IPS-18c (cell line): ENCODE results near the gene ASPHD2.
"Not testable (repeated sequence)": the region's sequence is repeated elsewhere in the genome, so short reads cannot be mapped to it uniquely, and the experiment has no call there.

Experiments used
- H3K4me3 ChIP-seq: 2 replicates; pipeline ENCODE4 v1.7.0; 2013; ENCODE audit warnings: low read depth, mild to moderate bottlenecking, low read length, moderate library complexity; ENCODE audit not compliant: insufficient read depth
- H3K9me3 ChIP-seq: one replicate; pipeline ENCODE4 v1.6.1; 2013; ENCODE audit warnings: mild to moderate bottlenecking, low read length, moderate library complexity; ENCODE audit not compliant: control insufficient read depth, insufficient read depth

ASPHD2 gene

DNA sequence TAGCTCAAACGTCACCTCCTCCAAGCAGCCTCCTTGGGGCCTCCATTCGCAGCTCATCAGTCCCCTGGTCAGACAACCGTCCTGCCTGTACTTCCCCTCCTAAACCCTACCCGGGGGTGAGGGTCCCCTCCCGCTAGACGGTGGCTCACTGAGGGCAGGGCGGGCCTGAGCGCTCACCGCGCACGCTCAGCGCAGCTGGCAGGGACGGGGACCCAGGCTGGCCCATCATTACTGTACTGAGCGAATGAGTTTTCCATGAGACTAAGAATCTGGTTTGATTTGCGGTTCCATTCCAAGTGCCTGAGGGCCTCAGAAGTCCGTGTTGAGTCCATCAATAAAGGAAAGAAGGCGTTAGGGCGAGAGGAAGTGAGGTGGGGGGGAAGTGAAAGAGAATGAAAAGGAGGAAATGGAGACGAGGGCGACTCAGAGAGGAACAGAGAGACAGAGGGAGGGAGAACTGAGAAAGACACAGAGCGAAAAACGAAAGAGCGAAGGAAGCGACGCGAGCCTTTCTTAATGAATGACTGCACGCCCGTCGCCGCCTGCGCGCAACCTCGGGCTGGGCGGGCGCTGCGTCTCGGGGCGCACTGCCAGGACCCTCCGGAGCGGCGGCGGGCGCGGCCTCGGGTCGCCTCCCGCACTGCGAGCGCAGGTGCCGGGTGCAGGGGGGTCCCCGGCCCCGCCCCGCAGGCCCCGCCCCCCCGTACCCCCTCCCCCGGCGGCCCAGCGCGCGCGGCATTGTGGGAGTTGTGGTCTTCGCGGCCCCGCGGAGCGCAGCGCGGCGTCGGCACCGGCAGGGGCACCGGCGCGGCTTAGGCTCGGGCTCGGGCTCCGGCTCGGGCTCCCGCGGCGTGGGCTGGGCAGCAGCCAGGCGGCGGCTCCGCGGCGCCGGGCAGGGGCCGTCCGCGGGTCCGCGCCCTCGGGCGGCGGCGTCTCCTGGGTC is at the start of gene ASPHD2:
Gene ASPHD2, plus strand, starts transcription at position 746 of the 943 bp plus-strand sequence. CDS start 4,356 bp downstream, outside the sequence.
- peak within 1 kb of the TSS; percentile 78 for H3K4me3 ChIP-seq
- H3K9me3 ChIP-seq = no peaks in the 10 kb centered on the region

DNA sequence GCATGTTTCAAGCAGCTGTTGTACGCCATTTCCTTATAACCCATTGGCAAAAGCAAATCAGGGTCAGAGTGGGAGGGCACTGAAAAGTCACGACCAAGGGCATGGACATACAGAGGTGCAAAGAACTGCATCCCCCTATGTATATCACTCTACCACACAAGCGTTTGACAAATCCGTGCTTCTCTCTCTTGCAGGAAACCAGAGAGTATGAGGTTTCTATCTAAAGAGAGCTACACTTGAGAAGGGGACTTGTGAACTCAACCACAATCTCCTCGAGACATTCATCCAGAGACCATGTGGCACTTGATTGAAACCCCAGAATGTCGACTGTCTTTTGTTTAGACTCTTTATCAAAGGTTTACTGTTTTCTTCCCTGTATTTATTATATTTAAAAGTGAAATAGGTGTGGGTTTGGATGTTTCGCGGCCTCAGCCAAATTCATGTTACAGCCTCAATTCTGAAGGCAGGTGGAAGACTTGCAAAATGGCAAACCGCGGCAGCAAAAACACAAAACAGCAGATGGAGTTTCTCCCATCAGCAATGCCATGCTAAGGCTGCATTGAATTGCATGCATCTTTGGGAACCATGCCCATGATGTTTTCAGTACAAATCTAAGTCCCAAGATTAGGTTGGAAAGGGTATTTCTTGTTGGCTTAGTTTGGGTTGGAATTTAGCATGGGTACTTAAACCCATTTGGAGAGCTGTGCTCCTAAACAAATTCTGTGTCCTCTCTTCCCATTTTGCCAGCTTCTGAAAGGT is 48.8 kb upstream of the ASPHD2 start:
- H3K4me3 ChIP-seq = no peak overlapping the region
- H3K9me3 ChIP-seq = no peaks in the 10 kb centered on the region

- H3K9me3 ChIP-seq = no peaks in the 10 kb centered on the region
These were observed 46.3 kb upstream of the ASPHD2 start for GRCh38 chr22:26382782-26383181.

DNA sequence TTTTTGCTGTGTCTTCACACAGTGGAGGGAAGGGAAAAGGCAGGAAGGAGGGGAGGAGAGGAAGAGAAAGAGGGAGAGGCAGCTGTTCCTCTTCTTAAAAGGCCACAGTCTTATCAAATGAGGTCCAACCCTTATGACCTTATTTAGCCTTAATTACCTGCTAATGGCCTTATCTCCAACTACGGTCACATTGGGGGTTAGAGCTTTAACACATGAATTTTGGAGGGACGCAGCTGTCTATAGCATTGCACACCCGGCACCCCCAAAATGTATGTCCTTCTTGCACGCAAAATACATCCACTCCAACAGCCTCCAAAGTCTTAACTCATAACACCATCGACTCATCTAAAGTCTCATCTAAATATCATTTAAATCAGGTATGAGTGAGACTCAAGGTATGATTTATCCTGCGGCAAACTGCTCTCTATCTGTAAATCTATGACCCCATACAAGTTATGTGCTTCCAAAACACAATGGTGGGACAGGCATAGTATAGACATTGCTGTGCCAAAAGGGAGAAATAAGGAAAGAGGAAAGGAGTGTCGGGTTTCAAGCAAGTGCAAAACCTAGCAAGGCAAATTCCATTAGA is 45.0 kb upstream of the ASPHD2 start:
- no peak overlapping the region for H3K4me3 ChIP-seq

More at GRCh38 chr22:26382782-26383181, 46.3 kb upstream of the ASPHD2 start:
- no peak overlapping the region for H3K4me3 ChIP-seq

DNA sequence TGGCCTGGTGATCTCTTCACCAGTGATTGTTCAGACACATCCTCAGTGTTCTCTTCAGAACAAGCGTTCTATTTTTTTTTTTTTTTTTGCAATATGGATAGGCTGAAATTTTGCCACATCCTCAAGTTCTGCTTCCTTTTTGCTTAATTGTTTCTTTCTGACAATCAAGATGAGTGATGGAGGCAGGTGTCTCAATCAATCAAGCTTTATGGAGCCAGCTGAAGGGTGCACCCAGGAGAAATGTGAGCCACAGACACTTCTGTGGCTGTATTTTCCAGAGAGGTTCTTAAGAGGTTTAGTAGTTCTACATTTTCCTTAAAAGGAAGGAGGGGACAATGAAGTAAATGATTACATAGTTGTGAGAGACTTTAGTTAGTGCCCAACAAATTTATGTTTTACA is 43.9 kb upstream of the ASPHD2 start:
- Histone ChIP-seq H3K9me3 (no peaks in the 10 kb centered on the region), H3K4me3 (no peak overlapping the region)

More for the DNA sequence above, 45.0 kb upstream of the ASPHD2 start:
- no peaks in the 10 kb centered on the region for H3K9me3 ChIP-seq

DNA sequence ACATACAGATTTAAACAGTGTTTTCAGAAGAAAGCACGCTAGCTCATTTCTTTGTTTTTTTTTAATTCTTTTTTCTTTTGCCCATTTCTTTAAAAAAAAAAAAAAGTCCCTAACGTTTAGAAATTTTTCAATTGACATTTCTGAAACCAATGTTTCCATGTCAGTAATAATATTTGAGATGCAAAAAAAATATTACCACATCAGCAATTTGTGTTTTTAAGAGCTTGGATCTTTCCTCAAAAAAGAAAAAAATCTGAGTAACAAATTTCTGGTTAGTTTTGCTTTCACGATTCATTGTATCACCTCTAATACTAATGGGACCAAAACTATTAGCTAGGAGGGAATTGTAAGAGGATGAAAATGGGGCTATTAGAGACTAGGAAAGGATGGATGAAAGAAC is 39.9 kb upstream of the ASPHD2 start:
- no peak overlapping the region for H3K4me3 ChIP-seq
- H3K9me3 ChIP-seq = no peaks in the 10 kb centered on the region

GRCh38 chr22:26391091-26391490 is 38.0 kb upstream of the ASPHD2 start:
- Histone ChIP-seq H3K9me3 (no peaks in the 10 kb centered on the region), H3K4me3 (no peak overlapping the region)

- Histone ChIP-seq H3K9me3 (no peaks in the 10 kb centered on the region), H3K4me3 (no peak overlapping the region)
These were observed 37.4 kb upstream of the ASPHD2 start for GRCh38 chr22:26391623-26392022.

DNA sequence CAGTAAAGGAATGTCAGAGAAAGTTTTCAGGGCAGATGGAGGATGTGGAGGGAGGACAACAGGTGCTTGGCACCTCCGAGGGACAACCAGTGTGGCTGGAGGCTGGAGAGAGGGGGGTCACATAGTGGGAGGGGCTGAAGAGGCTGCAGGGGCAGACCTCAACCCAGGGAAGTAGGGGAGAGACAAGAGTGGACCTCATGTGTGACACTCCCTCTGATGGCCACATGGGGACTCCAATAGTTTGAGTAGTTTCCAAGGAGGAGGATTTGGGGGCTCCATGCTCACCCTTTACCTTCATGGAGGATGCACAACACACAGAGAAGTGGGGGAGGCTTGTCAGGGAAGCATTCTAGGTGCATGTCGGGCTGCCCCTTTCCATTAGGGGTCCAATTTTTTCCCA is 35.1 kb upstream of the ASPHD2 start:
- Histone ChIP-seq H3K9me3 (no peaks in the 10 kb centered on the region), H3K4me3 (no peak overlapping the region)

DNA sequence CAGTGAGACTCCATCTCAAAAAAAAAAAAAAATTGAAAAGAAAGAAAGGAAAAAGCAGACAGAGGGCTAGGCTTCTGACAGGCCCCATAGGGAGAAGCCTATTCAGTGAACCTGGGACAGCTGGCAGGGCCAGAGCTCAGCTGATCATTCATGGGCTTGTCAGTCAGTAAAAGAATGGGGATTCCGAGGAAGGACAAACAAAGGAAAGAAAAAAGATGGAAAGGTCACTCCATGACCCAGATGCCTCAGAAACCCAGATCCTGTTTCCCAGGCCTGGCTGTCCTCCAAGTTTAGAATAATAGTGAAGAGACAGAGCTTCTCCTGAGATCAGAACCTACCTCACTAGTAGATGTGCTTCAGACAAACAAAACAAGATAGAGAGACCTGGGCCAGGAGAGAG is 34.3 kb upstream of the ASPHD2 start:
- Histone ChIP-seq H3K4me3 (no peak overlapping the region), H3K9me3 (no peaks in the 10 kb centered on the region)

GRCh38 chr22:26395926-26396325 is 33.1 kb upstream of the ASPHD2 start:
- H3K9me3 ChIP-seq = no peaks in the 10 kb centered on the region
- H3K4me3 ChIP-seq = no peak overlapping the region

GRCh38 chr22:26398741-26399153 is 30.3 kb upstream of the ASPHD2 start:
- Histone ChIP-seq H3K9me3 (no peaks in the 10 kb centered on the region), H3K4me3 (no peak overlapping the region)

DNA sequence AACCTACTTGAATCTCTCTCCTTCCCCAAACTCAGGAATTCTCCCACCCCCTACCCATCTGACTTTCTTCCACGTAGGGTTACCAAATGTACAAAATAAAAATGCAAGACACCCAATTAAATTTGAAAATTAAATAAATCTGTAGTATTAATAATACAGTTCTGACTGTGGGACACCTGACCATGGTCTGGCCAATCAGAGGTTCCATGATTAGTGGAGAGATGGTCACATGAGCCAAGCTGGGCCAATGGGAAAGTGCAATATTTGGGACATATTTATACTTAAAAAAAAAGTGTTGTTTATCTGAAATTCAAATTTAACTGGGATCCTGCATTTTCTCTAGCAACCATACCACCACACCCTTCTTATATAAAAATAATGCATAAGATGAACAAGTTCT is 29.8 kb upstream of the ASPHD2 start:
- Histone ChIP-seq H3K9me3 (no peaks in the 10 kb centered on the region), H3K4me3 (no peak overlapping the region)

DNA sequence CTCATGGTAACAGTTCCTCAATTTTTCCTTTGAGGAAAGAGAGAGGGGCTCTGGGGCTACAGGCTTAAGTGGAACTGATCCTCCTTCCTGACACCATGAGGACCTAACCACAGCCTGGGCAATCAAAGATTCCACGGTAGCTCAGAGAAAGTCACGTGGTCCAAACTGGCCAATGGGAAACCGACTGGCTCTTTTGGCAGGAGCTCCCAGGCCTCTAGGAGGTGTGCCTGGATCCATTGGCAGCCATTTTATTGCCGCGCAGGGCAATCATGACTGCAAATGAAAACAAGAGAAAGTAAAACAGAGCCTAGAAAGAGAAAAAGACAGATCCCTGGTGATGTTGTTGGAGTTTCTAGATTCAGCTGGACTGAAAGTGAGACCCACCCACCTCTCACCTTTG is 27.3 kb upstream of the ASPHD2 start:
- Histone ChIP-seq H3K9me3 (no peaks in the 10 kb centered on the region), H3K4me3 (no peak overlapping the region)

DNA sequence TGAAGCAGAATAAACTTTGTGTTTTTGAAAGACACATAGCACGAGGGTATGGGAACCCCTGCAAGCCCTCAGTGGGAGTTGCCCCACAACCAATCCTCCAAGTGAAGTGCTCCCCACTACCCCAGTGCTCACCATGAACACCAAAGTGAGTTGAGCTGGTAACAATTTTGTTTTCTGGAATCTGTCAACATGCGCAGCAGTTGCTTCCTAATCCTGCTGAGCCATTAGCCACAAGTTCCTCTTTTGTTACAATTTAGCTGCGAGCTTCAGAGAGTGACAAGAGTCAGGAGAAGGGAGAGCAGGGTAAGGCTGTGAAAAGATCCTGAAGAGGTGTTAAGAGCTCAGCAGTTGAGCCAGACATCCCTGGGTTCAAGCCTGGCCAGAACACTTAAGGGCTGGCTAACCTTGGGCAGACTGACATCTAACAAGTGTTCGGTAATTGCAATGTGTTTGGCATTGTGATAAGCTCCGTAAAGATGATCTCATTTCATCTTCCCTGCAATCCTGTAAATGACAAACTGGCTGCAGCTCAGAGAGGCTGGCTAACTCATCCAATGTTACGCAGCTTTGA is 24.1 kb upstream of the ASPHD2 start:
- H3K4me3 ChIP-seq = no peak overlapping the region
- H3K9me3 ChIP-seq = no peaks in the 10 kb centered on the region

- Histone ChIP-seq H3K9me3 (no peaks in the 10 kb centered on the region), H3K4me3 (no peak overlapping the region)
These were observed 22.9 kb upstream of the ASPHD2 start for GRCh38 chr22:26406118-26406517.

GRCh38 chr22:26408562-26409220 is 20.4 kb upstream of the ASPHD2 start:
- H3K4me3 ChIP-seq, H3K9me3 ChIP-seq: not testable (repeated sequence)
